Measurements from ENCODE around the gene AKT3.

- TF ChIP-seq POLR2AphosphoS5 (IDR thresholded peaks at IDR 0.05; ENCODE audit: low read depth, low read length): no peak
- no peak for TF ChIP-seq TAF1 (IDR thresholded peaks at IDR 0.05; ENCODE audit: borderline replicate concordance, insufficient read depth, low read length)
- no peak for TF ChIP-seq REST (IDR thresholded peaks at IDR 0.05; ENCODE audit: insufficient read depth in 1 of 2, low read depth in 2 of 2, low read length in 2 of 2)
- TF ChIP-seq SIN3A (IDR thresholded peaks at IDR 0.05; ENCODE audit: borderline replicate concordance, insufficient read depth, low read length): no peak
These were observed 290.4 kb downstream of the AKT3 start for GRCh38 chr1:243559575-243560162.
